Measurements from ENCODE around the gene ADAM12. TPM values are rescaled to one million over a fixed set of nuclear protein-coding genes. Genes with fewer than 3 reads are reported as not detected.

Gene ADAM12
- polyA plus RNA-seq, 4 donors, result 21.5 to 32.0 (median 27.2) TPM

- DNase-seq (ENCODE audit: low read depth in 4 of 4, low spot score in 2 of 4), result no peak
Measured at GRCh38 chr10:126324826-126325225, 63.5 kb downstream of the ADAM12 start.

GRCh38 chr10:126321440-126321839 is 66.8 kb downstream of the ADAM12 start:
- no peak for DNase-seq (ENCODE audit: low read depth in 4 of 4, low spot score in 2 of 4)

GRCh38 chr10:126317751-126318150 is 70.5 kb downstream of the ADAM12 start:
- DNase-seq (ENCODE audit: low read depth in 4 of 4, low spot score in 2 of 4), result no peak

GRCh38 chr10:126315494-126316177 is 72.6 kb downstream of the ADAM12 start:
- no peak for DNase-seq (ENCODE audit: low read depth in 4 of 4, low spot score in 2 of 4)

- no peak for DNase-seq (ENCODE audit: low read depth in 4 of 4, low spot score in 2 of 4)
Measured at GRCh38 chr10:126314863-126315493, 73.3 kb downstream of the ADAM12 start.

GRCh38 chr10:126312167-126312566 is 76.1 kb downstream of the ADAM12 start:
- DNase-seq (ENCODE audit: low read depth in 4 of 4, low spot score in 2 of 4), result no peak

GRCh38 chr10:126309228-126309883 is 78.9 kb downstream of the ADAM12 start:
- no peak for DNase-seq (ENCODE audit: low read depth in 4 of 4, low spot score in 2 of 4)

- no peak for DNase-seq (ENCODE audit: low read depth in 4 of 4, low spot score in 2 of 4)
Measured at GRCh38 chr10:126302826-126303665, 85.2 kb downstream of the ADAM12 start.

- no peak for DNase-seq (ENCODE audit: low read depth in 4 of 4, low spot score in 2 of 4)
Measured at GRCh38 chr10:126302476-126302756, 85.9 kb downstream of the ADAM12 start.

- peak in 2 of 4 donors; percentile 43 to 48 for DNase-seq (ENCODE audit: low read depth in 4 of 4, low spot score in 2 of 4)
Measured at GRCh38 chr10:126301701-126302475, 86.4 kb downstream of the ADAM12 start.

GRCh38 chr10:126294451-126294850 is 93.8 kb downstream of the ADAM12 start:
- no peak for DNase-seq (ENCODE audit: low read depth in 4 of 4, low spot score in 2 of 4)

- DNase-seq (ENCODE audit: low read depth in 4 of 4, low spot score in 2 of 4), result no peak
Measured at GRCh38 chr10:126290232-126290631, 98.0 kb downstream of the ADAM12 start.

- no peak for DNase-seq (ENCODE audit: low read depth in 4 of 4, low spot score in 2 of 4)
Measured at GRCh38 chr10:126288547-126289493, 99.5 kb downstream of the ADAM12 start.

- no peak for DNase-seq (ENCODE audit: low read depth in 4 of 4, low spot score in 2 of 4)
Measured at GRCh38 chr10:126286256-126286780, 102.0 kb downstream of the ADAM12 start.

- no peak for DNase-seq (ENCODE audit: low read depth in 4 of 4, low spot score in 2 of 4)
Measured at GRCh38 chr10:126283307-126283706, 105.0 kb downstream of the ADAM12 start.

GRCh38 chr10:126278851-126279250 is 109.4 kb downstream of the ADAM12 start:
- no peak for DNase-seq (ENCODE audit: low read depth in 4 of 4, low spot score in 2 of 4)

- DNase-seq (ENCODE audit: low read depth in 4 of 4, low spot score in 2 of 4), result no peak
Measured at GRCh38 chr10:126277181-126277580, 111.1 kb downstream of the ADAM12 start.

- no peak for DNase-seq (ENCODE audit: low read depth in 4 of 4, low spot score in 2 of 4)
Measured at GRCh38 chr10:126272526-126272925, 115.8 kb downstream of the ADAM12 start.

- no peak for DNase-seq (ENCODE audit: low read depth in 4 of 4, low spot score in 2 of 4)
Measured at GRCh38 chr10:126270111-126270510, 118.2 kb downstream of the ADAM12 start.
